NCI-H2227 (cell line): ENCODE results near the gene HPCA.

Experiments
- DNase-seq: peaks from one replicate; lab custom pipeline; 2025; ENCODE audit not compliant: unreplicated experiment; lab: John Stamatoyannopoulos, UW

The HPCA gene

GRCh38 chr1:32928715-32929114, 42.4 kb downstream of the HPCA start:
- DNase-seq, result no peak

- no peak for DNase-seq
Observed at GRCh38 chr1:32929366-32929765, 43.1 kb downstream of the HPCA start.

- no peak for DNase-seq
Observed at GRCh38 chr1:32931760-32932159, 45.5 kb downstream of the HPCA start.

DNA sequence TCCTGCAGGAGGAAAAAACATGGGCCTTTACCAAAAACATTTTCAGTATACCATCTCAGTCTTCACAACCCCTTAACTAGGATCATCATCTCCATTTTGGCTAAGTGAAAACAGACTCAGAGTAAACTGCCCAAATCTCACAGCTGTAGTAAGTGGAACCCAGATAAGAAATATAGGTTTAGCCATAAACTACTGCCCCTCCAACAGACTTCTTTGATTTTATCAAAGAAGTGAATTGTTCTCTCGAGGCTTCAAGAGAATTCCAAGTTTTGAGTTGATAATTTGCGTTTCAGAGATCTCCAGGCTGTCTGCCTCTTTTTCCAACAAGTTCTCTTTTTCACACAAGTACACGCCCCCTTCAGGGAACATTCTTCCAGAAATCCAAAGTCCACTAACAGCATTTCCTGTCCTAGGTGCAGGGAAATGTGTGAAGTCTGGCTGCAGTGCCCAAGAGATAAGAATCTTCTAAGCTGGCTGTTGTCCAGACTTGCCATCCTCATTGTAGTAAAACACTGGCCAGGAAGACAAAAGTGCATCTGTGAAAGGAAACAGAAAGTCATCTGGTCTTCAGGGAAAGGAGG, 47.5 kb downstream of the HPCA start:
- DNase-seq, result no peak

GRCh38 chr1:32934535-32934934, 48.2 kb downstream of the HPCA start:
- DNase-seq, result no peak

- no peak for DNase-seq
Observed at GRCh38 chr1:32937061-32937460, 50.8 kb downstream of the HPCA start.

- no peak for DNase-seq
Observed at GRCh38 chr1:32939655-32940371, 53.5 kb downstream of the HPCA start.

- no peak for DNase-seq
Observed at GRCh38 chr1:32944180-32944579, 57.9 kb downstream of the HPCA start.
